Embryonic facial prominence (tissue), 1 donor: ENCODE measurements around the gene PLA2G4C.
"Not testable (repeated sequence)": the region's sequence is repeated elsewhere in the genome, so short reads cannot be mapped to it uniquely, and the experiment has no call there.

Experiments
- DNase-seq: peaks from one replicate; pipeline ENCODE4 v3.0.0-alpha.2; 2016; ENCODE audit errors: extremely low spot score

PLA2G4C gene

GRCh38 chr19:48111280-48111679 is 663 bp upstream of the PLA2G4C start:
- DNase-seq: no peak

- DNase-seq: no peak
These were observed 1.4 kb downstream of the PLA2G4C start for GRCh38 chr19:48108997-48109782.

GRCh38 chr19:48103922-48104321 is 6.7 kb downstream of the PLA2G4C start:
- DNase-seq: no peak

GRCh38 chr19:48102870-48103751 is 7.5 kb downstream of the PLA2G4C start:
- DNase-seq: no peak

GRCh38 chr19:48095612-48096175 is 14.9 kb downstream of the PLA2G4C start:
- DNase-seq: no peak

- DNase-seq: no peak
These were observed 15.8 kb downstream of the PLA2G4C start for GRCh38 chr19:48094855-48095203.

GRCh38 chr19:48094129-48094854 is 16.3 kb downstream of the PLA2G4C start:
- no peak for DNase-seq

GRCh38 chr19:48091111-48091718 is 19.4 kb downstream of the PLA2G4C start:
- not testable (repeated sequence) for DNase-seq

- no peak for DNase-seq
These were observed 20.3 kb downstream of the PLA2G4C start for GRCh38 chr19:48090281-48090802.

GRCh38 chr19:48088991-48089390 is 21.6 kb downstream of the PLA2G4C start:
- DNase-seq: not testable (repeated sequence)

GRCh38 chr19:48085904-48086864 is 24.4 kb downstream of the PLA2G4C start:
- DNase-seq: no peak

GRCh38 chr19:48085076-48085475 is 25.5 kb downstream of the PLA2G4C start:
- DNase-seq: no peak

- DNase-seq: no peak
These were observed 29.5 kb downstream of the PLA2G4C start for GRCh38 chr19:48081106-48081505.

GRCh38 chr19:48070177-48070769 is 40.3 kb downstream of the PLA2G4C start:
- DNase-seq: not testable (repeated sequence)

GRCh38 chr19:48069435-48069834 is 41.2 kb downstream of the PLA2G4C start:
- no peak for DNase-seq

GRCh38 chr19:48064509-48064908 is 46.1 kb downstream of the PLA2G4C start:
- no peak for DNase-seq

- DNase-seq: no peak
These were observed 48.9 kb downstream of the PLA2G4C start for GRCh38 chr19:48061401-48062344.

GRCh38 chr19:48060381-48060780 is 50.2 kb downstream of the PLA2G4C start:
- DNase-seq: no peak
